ACC112 (cell line): Measurements from ENCODE around the gene COL8A2.

Experiments used
- H2AFZ ChIP-seq: fragments of 200-600 bp; sonication (generic); one replicate; pipeline ENCODE4 v1.6.0; 2017; ENCODE audit warnings: antibody characterized with exemption, low read length; ENCODE audit not compliant: unreplicated experiment
- H3K27ac ChIP-seq: fragments of 200-600 bp; sonication (generic); 2 replicates; pipeline ENCODE4 v1.5.1; 2014; ENCODE audit warnings: low read depth, mild to moderate bottlenecking, antibody characterized with exemption, low read length, moderate library complexity
- H3K27me3 ChIP-seq: fragments of 200-600 bp; sonication (generic); 2 replicates; pipeline ENCODE4 v1.6.1; 2014; ENCODE audit warnings: mild to moderate bottlenecking, antibody characterized with exemption, low read length, moderate library complexity, mixed read lengths; ENCODE audit not compliant: insufficient read depth
- H3K36me3 ChIP-seq: fragments of 200-600 bp; sonication (generic); 2 replicates; pipeline ENCODE4 v1.6.1; 2016; ENCODE audit warnings: mild to moderate bottlenecking, antibody characterized with exemption, low read length, moderate library complexity, mixed read lengths; ENCODE audit not compliant: insufficient read depth
- H3K4me1 ChIP-seq: fragments of 200-600 bp; sonication (generic); one replicate; pipeline ENCODE4 v1.6.1; 2016; ENCODE audit warnings: low read length, mixed read lengths; ENCODE audit not compliant: insufficient read depth, unreplicated experiment, control insufficient read depth
- H3K4me3 ChIP-seq: fragments of 200-600 bp; sonication (generic); 2 replicates; pipeline ENCODE4 v1.5.1; 2014; ENCODE audit warnings: mild to moderate bottlenecking, low read depth, low read length
- H3K79me2 ChIP-seq: fragments of 200-600 bp; sonication (generic); one replicate; pipeline ENCODE4 v1.6.0; 2016; ENCODE audit warnings: low read length; ENCODE audit not compliant: control insufficient read depth, unreplicated experiment, insufficient read depth

COL8A2 gene

GRCh38 chr1:36125129-36125991, at the start of gene COL8A2:
TSS of gene COL8A2 (minus strand) at chr1:36125222. CDS start at chr1:36100242, 24,980 bp downstream.
- H3K4me1 ChIP-seq = no peaks in the 10 kb centered on the region
- peak within 1 kb of the TSS; percentile 60; the same call in 1 of the 2 replicates for H3K4me3 ChIP-seq
- H3K27ac ChIP-seq = no peak within 1 kb of the TSS
- no peaks in the 10 kb centered on the region for H3K79me2 ChIP-seq
- peak within 1 kb of the TSS; percentile 60 for H2AFZ ChIP-seq
- no peaks in the 10 kb centered on the region for H3K36me3 ChIP-seq
- H3K27me3 ChIP-seq = peaks cover 24% of the 10 kb centered on the region

DNA sequence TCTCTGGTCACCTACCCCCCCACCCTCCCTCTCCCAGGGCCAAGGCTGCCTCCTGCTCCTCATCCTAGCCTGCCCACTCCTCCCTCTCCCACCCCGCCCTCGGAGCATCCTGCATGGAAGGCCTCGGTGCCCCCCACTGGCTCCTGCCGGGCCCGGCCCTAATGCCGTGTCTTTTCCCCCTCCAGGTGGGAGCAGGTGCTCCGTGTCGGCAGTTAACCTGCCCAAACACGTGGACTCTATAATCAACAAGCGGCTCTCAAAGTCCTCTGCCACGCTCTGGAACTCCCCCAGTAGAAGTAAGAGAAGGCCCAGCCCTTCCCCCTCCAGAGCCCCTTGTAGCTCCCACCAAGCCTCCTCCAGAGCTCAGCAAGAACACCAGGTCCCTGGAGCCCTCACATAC, 49.7 kb upstream of the COL8A2 start:
- Histone ChIP-seq H3K4me3 (no peak overlapping the region), H3K4me1 (peaks cover 37% of the 10 kb centered on the region), H2AFZ (no peak overlapping the region), H3K27ac (peak overlapping the region; percentile 69; the same call in 1 of the 2 replicates), H3K36me3 (peaks cover 46% of the 10 kb centered on the region), H3K79me2 (peaks cover 53% of the 10 kb centered on the region), H3K27me3 (no peaks in the 10 kb centered on the region)

GRCh38 chr1:36172983-36173382, 48.0 kb upstream of the COL8A2 start:
- no peak overlapping the region for H2AFZ ChIP-seq
- H3K4me3 ChIP-seq = no peak overlapping the region
- no peaks in the 10 kb centered on the region for H3K27me3 ChIP-seq
- peaks cover 71% of the 10 kb centered on the region for H3K79me2 ChIP-seq
- H3K27ac ChIP-seq = peak overlapping the region; percentile 89
- peaks cover 45% of the 10 kb centered on the region for H3K36me3 ChIP-seq
- H3K4me1 ChIP-seq = peaks cover 37% of the 10 kb centered on the region

DNA sequence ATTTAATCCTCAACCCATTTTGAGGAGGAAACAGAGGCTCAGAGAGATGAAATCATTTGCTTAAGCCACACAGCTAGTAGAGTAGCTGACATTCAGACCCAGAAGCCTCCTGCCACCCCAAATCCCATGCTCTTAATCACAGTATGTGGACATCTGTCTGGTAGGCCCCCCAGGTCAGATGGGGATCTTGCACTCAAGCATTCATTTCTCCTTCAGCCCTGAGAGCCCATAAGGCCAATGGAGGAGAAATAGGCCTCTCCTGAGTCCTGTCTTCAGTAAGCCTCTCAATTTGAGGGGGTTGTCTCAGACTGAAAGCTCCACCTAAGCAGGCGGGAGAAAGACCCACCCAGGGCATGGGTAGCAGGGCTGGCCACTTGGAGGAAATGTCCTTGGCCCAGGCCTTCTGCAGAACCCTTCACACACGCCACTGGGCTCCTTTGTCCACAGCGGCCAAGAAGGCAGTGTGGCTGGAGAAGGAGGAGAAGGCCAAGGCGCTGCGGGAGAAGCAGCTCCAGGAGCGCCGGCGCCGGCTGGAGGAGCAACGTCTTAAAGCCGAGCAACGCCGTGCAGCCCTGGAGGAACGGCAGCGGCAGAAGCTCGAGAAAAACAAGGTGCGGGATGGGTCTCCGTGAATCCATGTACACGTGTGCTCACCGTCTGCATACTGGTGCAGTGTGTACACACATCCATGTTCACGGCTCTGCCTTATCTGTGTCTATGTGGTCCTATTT, 47.2 kb upstream of the COL8A2 start:
- peak overlapping the region; percentile 89 for H3K27ac ChIP-seq
- H3K4me3 ChIP-seq = no peak overlapping the region
- H3K27me3 ChIP-seq = no peaks in the 10 kb centered on the region
- H3K4me1 ChIP-seq = peaks cover 43% of the 10 kb centered on the region
- peaks cover 42% of the 10 kb centered on the region for H3K36me3 ChIP-seq
- H2AFZ ChIP-seq = no peak overlapping the region
- peaks cover 79% of the 10 kb centered on the region for H3K79me2 ChIP-seq

GRCh38 chr1:36170643-36171412, 45.8 kb upstream of the COL8A2 start:
- Histone ChIP-seq H3K4me3 (no peak overlapping the region), H3K36me3 (peaks cover 37% of the 10 kb centered on the region), H3K79me2 (peaks cover 90% of the 10 kb centered on the region), H3K4me1 (peaks cover 55% of the 10 kb centered on the region), H3K27me3 (no peaks in the 10 kb centered on the region), H3K27ac (peak overlapping the region; percentile 59), H2AFZ (no peak overlapping the region)

GRCh38 chr1:36168514-36168913, 43.5 kb upstream of the COL8A2 start:
- no peak overlapping the region for H3K4me3 ChIP-seq
- H2AFZ ChIP-seq = no peak overlapping the region
- peak overlapping the region; percentile 20; the same call in 1 of the 2 replicates for H3K27ac ChIP-seq
- H3K36me3 ChIP-seq = peaks cover 20% of the 10 kb centered on the region
- H3K4me1 ChIP-seq = peaks cover 54% of the 10 kb centered on the region
- H3K79me2 ChIP-seq = peaks cover 92% of the 10 kb centered on the region
- no peaks in the 10 kb centered on the region for H3K27me3 ChIP-seq

GRCh38 chr1:36166938-36167905, 42.2 kb upstream of the COL8A2 start:
- H3K27ac ChIP-seq = peak overlapping the region; percentile 86
- peaks cover 94% of the 10 kb centered on the region for H3K79me2 ChIP-seq
- H3K36me3 ChIP-seq = peaks cover 11% of the 10 kb centered on the region
- H3K27me3 ChIP-seq = no peaks in the 10 kb centered on the region
- H3K4me1 ChIP-seq = peaks cover 53% of the 10 kb centered on the region
- no peak overlapping the region for H2AFZ ChIP-seq
- H3K4me3 ChIP-seq = no peak overlapping the region

GRCh38 chr1:36166136-36166535, 41.1 kb upstream of the COL8A2 start:
- peaks cover 4% of the 10 kb centered on the region; the same call in 1 of the 2 replicates for H3K36me3 ChIP-seq
- peaks cover 96% of the 10 kb centered on the region for H3K79me2 ChIP-seq
- peaks cover 56% of the 10 kb centered on the region for H3K4me1 ChIP-seq
- peak overlapping the region; percentile 86 for H3K27ac ChIP-seq
- no peaks in the 10 kb centered on the region for H3K27me3 ChIP-seq
- H2AFZ ChIP-seq = no peak overlapping the region
- no peak overlapping the region for H3K4me3 ChIP-seq

- peaks cover 96% of the 10 kb centered on the region for H3K79me2 ChIP-seq
- no peak overlapping the region for H2AFZ ChIP-seq
- no peak overlapping the region for H3K4me3 ChIP-seq
- no peaks in the 10 kb centered on the region for H3K27me3 ChIP-seq
- H3K27ac ChIP-seq = peak overlapping the region; percentile 86; the same call in 1 of the 2 replicates
- H3K4me1 ChIP-seq = peaks cover 56% of the 10 kb centered on the region
- 0 out of 2 replicates have a peak, but pooled peaks cover 3% of the 10 kb centered on the region for H3K36me3 ChIP-seq
Measured at GRCh38 chr1:36165145-36165544, 40.1 kb upstream of the COL8A2 start.
